Right renal cortex interstitium (tissue), 3 donors: Measurements from ENCODE around the gene PUSL1. TPM values are rescaled to one million over a fixed set of nuclear protein-coding genes. Genes with fewer than 3 reads are reported as not detected.

Experiments
- polyA plus RNA-seq, 3 donors: library from polyadenylated mRNA; unstranded; fragments of 120-200 nt; gene quantifications; one replicate each; pipeline ENCODE4 v1.2.1, GENCODE V29; 2013; ENCODE audit not compliant: insufficient read length in 3 of 3

The PUSL1 gene
- polyA plus RNA-seq, 3 donors = 5.4 to 6.3 (median 5.8) TPM

Other genes with a start within 250 kb of the PUSL1 start
- gene RNF223, start 234.3 kb upstream of the PUSL1 start, polyA plus RNA-seq = under 1 TPM in 2 of 3 donors, not detected in 1; 0.29 to 0.40 TPM
- 1 to 10 TPM; 5.3 to 7.0 (median 6.3) TPM for gene C1orf159, start 192.5 kb upstream of the PUSL1 start, polyA plus RNA-seq
- gene TTLL10, start 134.7 kb upstream of the PUSL1 start, polyA plus RNA-seq = under 1 TPM; 0.29 to 0.71 (median 0.58) TPM
- under 1 TPM in 2 of 3 donors, not detected in 1; 0.33 to 0.68 TPM for gene TNFRSF18, start 102.0 kb upstream of the PUSL1 start, polyA plus RNA-seq
- 1 to 10 TPM in 1 of 3 donors, under 1 TPM in 2; 0.74 to 1.9 (median 0.93) TPM for gene TNFRSF4, start 94.4 kb upstream of the PUSL1 start, polyA plus RNA-seq
- gene SDF4, start 76.6 kb upstream of the PUSL1 start, polyA plus RNA-seq = 100 to 1,000 TPM; 109 to 126 (median 123) TPM
- 10 to 100 TPM; 15.2 to 18.8 (median 18.4) TPM for gene B3GALT6, start 76.4 kb upstream of the PUSL1 start, polyA plus RNA-seq
- 1 to 10 TPM; 7.0 to 8.6 (median 7.4) TPM for gene C1QTNF12, start 61.9 kb upstream of the PUSL1 start, polyA plus RNA-seq
- gene UBE2J2, start 34.7 kb upstream of the PUSL1 start, polyA plus RNA-seq = 10 to 100 TPM; 40.5 to 42.7 (median 42.1) TPM
- 1 to 10 TPM; 2.1 to 2.6 (median 2.4) TPM for gene SCNN1D, start 28.2 kb upstream of the PUSL1 start, polyA plus RNA-seq
- 10 to 100 TPM; 15.1 to 18.0 (median 16.1) TPM for gene ACAP3, start 667 bp upstream of the PUSL1 start, polyA plus RNA-seq
- gene INTS11, start 16.1 kb downstream of the PUSL1 start, polyA plus RNA-seq = 10 to 100 TPM; 85.7 to 89.1 (median 87.4) TPM
- gene CPTP, start 16.2 kb downstream of the PUSL1 start, polyA plus RNA-seq = 10 to 100 TPM in 2 of 3 donors, 1 to 10 TPM in 1; 9.1 to 12.9 (median 10.1) TPM
- gene TAS1R3, start 22.7 kb downstream of the PUSL1 start, polyA plus RNA-seq = under 1 TPM; 0.21 to 0.29 (median 0.24) TPM
- 10 to 100 TPM; 21.5 to 27.5 (median 24.5) TPM for gene DVL1, start 40.8 kb downstream of the PUSL1 start, polyA plus RNA-seq
- gene MXRA8, start 50.0 kb downstream of the PUSL1 start, polyA plus RNA-seq = 100 to 1,000 TPM; 145 to 157 (median 156) TPM
- 10 to 100 TPM; 51.9 to 65.7 (median 55.1) TPM for gene AURKAIP1, start 66.6 kb downstream of the PUSL1 start, polyA plus RNA-seq
- gene CCNL2, start 90.7 kb downstream of the PUSL1 start, polyA plus RNA-seq = 100 to 1,000 TPM; 183 to 230 (median 206) TPM
- 100 to 1,000 TPM; 107 to 136 (median 117) TPM for gene MRPL20, start 98.7 kb downstream of the PUSL1 start, polyA plus RNA-seq
- 10 to 100 TPM in 1 of 3 donors, 1 to 10 TPM in 2; 5.0 to 19.7 (median 7.1) TPM for gene ANKRD65, start 112.7 kb downstream of the PUSL1 start, polyA plus RNA-seq
- gene VWA1, start 127.1 kb downstream of the PUSL1 start, polyA plus RNA-seq = 10 to 100 TPM; 39.8 to 52.7 (median 48.0) TPM
- 1 to 10 TPM; 1.4 to 3.1 (median 2.0) TPM for gene ATAD3C, start 141.1 kb downstream of the PUSL1 start, polyA plus RNA-seq
- gene ATAD3B, start 163.2 kb downstream of the PUSL1 start, polyA plus RNA-seq = 1 to 10 TPM; 8.1 to 9.8 (median 8.8) TPM
- 10 to 100 TPM; 16.6 to 19.4 (median 18.1) TPM for gene ATAD3A, start 203.6 kb downstream of the PUSL1 start, polyA plus RNA-seq
- gene TMEM240, start 232.0 kb downstream of the PUSL1 start, polyA plus RNA-seq = 1 to 10 TPM; 3.2 to 3.6 (median 3.5) TPM